Measurements from ENCODE around the gene DIAPH2.

The DIAPH2 gene

DNA sequence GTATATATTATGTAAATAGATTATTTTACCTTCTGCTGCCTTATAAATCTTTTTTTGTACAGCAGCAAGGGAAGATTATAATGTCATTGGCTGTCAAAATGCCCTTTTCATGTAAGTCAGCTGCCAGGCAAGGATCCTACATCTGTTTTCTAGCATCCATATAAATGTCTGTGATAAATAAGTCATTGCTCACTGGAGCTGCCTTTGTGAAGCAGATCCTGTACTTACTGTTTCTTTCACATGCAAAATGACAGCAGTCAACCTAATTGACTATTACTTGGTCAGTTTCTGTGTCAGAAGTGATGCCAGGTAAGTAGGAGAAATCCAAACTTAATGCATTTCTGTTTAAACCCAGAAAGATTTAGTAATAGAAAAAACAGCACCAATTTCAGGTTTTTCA is 819.8 kb downstream of the DIAPH2 start:
- H3K27ac ChIP-seq (ENCODE audit: low read length): no peak overlapping the region
- H3F3A ChIP-seq (ENCODE audit: insufficient read depth, low read length): no peaks in the 10 kb centered on the region

DNA sequence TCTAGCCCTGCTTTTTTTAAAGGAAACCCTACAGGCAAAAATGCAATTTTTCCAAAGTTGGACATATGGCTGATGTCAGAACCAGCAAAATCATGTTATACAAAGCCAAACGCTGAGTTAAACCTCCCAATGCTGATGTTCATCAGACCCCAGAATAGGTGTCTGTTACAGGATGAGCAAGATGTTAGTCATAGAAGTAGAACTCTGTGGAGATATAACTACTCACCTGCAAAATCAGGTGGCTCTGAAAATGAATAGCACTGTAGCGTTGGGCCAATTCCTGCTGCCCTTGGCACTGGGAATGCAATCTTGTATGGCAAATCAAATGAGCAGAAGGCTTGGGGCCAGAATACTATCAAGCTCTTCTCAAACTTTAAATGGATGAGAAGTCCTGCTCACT is 833.1 kb downstream of the DIAPH2 start:
- Histone ChIP-seq H3K9ac (ENCODE audit: low read length) (no peak overlapping the region), H3K4me2 (ENCODE audit: low read depth, low read length) (no peak overlapping the region), H3K9me2 (replicated peaks; ENCODE audit: insufficient read depth, low read length) (no peaks in the 10 kb centered on the region)

More for the DNA sequence above, 819.8 kb downstream of the DIAPH2 start:
- no peak for TF ChIP-seq EZH2 (optimal IDR thresholded peaks at IDR 0.05; ENCODE audit: low read depth, low read length)
- TF ChIP-seq, protein P1, sequence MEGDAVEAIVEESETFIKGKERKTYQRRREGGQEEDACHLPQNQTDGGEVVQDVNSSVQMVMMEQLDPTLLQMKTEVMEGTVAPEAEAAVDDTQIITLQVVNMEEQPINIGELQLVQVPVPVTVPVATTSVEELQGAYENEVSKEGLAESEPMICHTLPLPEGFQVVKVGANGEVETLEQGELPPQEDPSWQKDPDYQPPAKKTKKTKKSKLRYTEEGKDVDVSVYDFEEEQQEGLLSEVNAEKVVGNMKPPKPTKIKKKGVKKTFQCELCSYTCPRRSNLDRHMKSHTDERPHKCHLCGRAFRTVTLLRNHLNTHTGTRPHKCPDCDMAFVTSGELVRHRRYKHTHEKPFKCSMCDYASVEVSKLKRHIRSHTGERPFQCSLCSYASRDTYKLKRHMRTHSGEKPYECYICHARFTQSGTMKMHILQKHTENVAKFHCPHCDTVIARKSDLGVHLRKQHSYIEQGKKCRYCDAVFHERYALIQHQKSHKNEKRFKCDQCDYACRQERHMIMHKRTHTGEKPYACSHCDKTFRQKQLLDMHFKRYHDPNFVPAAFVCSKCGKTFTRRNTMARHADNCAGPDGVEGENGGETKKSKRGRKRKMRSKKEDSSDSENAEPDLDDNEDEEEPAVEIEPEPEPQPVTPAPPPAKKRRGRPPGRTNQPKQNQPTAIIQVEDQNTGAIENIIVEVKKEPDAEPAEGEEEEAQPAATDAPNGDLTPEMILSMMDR (IDR thresholded peaks at IDR 0.05; ENCODE audit: low read length): no peak
- TF ChIP-seq EZH2phosphoT487 (IDR thresholded peaks at IDR 0.05; ENCODE audit: low read length): no peak
- Histone ChIP-seq H2AFZ (ENCODE audit: low read length) (no peak overlapping the region), H3K9me2 (replicated peaks; ENCODE audit: insufficient read depth, low read length) (no peaks in the 10 kb centered on the region), H3K36me3 (replicated peaks; ENCODE audit: insufficient read depth, low read length) (no peaks in the 10 kb centered on the region), H3K27me3 (replicated peaks; ENCODE audit: insufficient read depth, low read length) (no peaks in the 10 kb centered on the region), H3K4me1 (ENCODE audit: low read length) (peaks cover 10% of the 10 kb centered on the region; the same call in 1 of the 2 replicates), H3K9me3 (replicated peaks; ENCODE audit: insufficient read depth, low read length) (no peaks in the 10 kb centered on the region), H3K4me2 (ENCODE audit: low read depth, low read length) (no peak overlapping the region), H3K9ac (ENCODE audit: low read length) (no peak overlapping the region), H3K79me2 (ENCODE audit: low read length) (no peaks in the 10 kb centered on the region), H4K20me1 (ENCODE audit: insufficient read depth, low read length) (no peaks in the 10 kb centered on the region), H3K4me3 (ENCODE audit: low read length) (no peak overlapping the region)
- DNase-seq: no peak

DNA sequence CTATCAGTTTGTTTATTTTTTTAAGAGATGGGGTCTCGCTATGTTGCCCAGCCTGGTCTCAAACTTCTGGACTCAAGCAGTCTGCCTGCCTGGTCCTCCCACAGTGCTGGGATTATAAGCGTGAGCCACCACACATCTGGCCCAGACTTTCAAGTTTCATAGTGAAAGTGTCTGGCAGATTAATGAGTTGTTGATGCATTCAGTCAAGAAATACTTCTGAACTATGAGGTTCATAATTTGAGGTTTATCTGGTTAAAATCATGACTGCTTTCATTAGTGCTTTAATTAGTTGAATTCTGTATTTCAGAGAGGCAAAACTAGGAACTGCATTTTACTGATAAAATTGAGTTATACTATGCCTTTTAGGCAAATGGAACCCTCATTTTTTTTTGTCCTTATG is 837.7 kb downstream of the DIAPH2 start:
- Histone ChIP-seq H3K79me2 (ENCODE audit: low read length) (no peaks in the 10 kb centered on the region), H3F3A (ENCODE audit: insufficient read depth, low read length) (no peaks in the 10 kb centered on the region), H3K27me3 (replicated peaks; ENCODE audit: insufficient read depth, low read length) (no peaks in the 10 kb centered on the region), H3K9me2 (replicated peaks; ENCODE audit: insufficient read depth, low read length) (no peaks in the 10 kb centered on the region), H3K4me3 (ENCODE audit: low read length) (no peak overlapping the region), H3K4me2 (ENCODE audit: low read depth, low read length) (no peak overlapping the region), H2AFZ (ENCODE audit: low read length) (no peak overlapping the region), H3K9me3 (replicated peaks; ENCODE audit: insufficient read depth, low read length) (no peaks in the 10 kb centered on the region), H4K20me1 (ENCODE audit: insufficient read depth, low read length) (no peaks in the 10 kb centered on the region), H3K4me1 (ENCODE audit: low read length) (no peaks in the 10 kb centered on the region), H3K9ac (ENCODE audit: low read length) (no peak overlapping the region), H3K36me3 (replicated peaks; ENCODE audit: insufficient read depth, low read length) (no peaks in the 10 kb centered on the region), H3K27ac (ENCODE audit: low read length) (no peak overlapping the region)
- no peak for DNase-seq
- TF ChIP-seq, protein P1 (IDR thresholded peaks at IDR 0.05; ENCODE audit: low read length): no peak
- no peak for TF ChIP-seq EZH2phosphoT487 (IDR thresholded peaks at IDR 0.05; ENCODE audit: low read length)
- no peak for TF ChIP-seq EZH2 (optimal IDR thresholded peaks at IDR 0.05; ENCODE audit: low read depth, low read length)

More for the DNA sequence above, 833.1 kb downstream of the DIAPH2 start:
- Histone ChIP-seq H4K20me1 (ENCODE audit: insufficient read depth, low read length) (no peaks in the 10 kb centered on the region), H3K36me3 (replicated peaks; ENCODE audit: insufficient read depth, low read length) (no peaks in the 10 kb centered on the region), H2AFZ (ENCODE audit: low read length) (no peak overlapping the region), H3K27me3 (replicated peaks; ENCODE audit: insufficient read depth, low read length) (no peaks in the 10 kb centered on the region), H3K4me1 (ENCODE audit: low read length) (no peaks in the 10 kb centered on the region), H3K79me2 (ENCODE audit: low read length) (no peaks in the 10 kb centered on the region), H3K9me3 (replicated peaks; ENCODE audit: insufficient read depth, low read length) (no peaks in the 10 kb centered on the region), H3K27ac (ENCODE audit: low read length) (no peak overlapping the region), H3K4me3 (ENCODE audit: low read length) (no peak overlapping the region), H3F3A (ENCODE audit: insufficient read depth, low read length) (no peaks in the 10 kb centered on the region)
- no peak for DNase-seq
- TF ChIP-seq, protein P1 (IDR thresholded peaks at IDR 0.05; ENCODE audit: low read length): no peak
- TF ChIP-seq EZH2phosphoT487 (IDR thresholded peaks at IDR 0.05; ENCODE audit: low read length): no peak
- TF ChIP-seq EZH2 (optimal IDR thresholded peaks at IDR 0.05; ENCODE audit: low read depth, low read length): no peak
